Measurements from ENCODE around the gene FARP2.
"Not testable (repeated sequence)": the region's sequence is repeated elsewhere in the genome, so short reads cannot be mapped to it uniquely, and the experiment has no call there.

The FARP2 gene, protein sequence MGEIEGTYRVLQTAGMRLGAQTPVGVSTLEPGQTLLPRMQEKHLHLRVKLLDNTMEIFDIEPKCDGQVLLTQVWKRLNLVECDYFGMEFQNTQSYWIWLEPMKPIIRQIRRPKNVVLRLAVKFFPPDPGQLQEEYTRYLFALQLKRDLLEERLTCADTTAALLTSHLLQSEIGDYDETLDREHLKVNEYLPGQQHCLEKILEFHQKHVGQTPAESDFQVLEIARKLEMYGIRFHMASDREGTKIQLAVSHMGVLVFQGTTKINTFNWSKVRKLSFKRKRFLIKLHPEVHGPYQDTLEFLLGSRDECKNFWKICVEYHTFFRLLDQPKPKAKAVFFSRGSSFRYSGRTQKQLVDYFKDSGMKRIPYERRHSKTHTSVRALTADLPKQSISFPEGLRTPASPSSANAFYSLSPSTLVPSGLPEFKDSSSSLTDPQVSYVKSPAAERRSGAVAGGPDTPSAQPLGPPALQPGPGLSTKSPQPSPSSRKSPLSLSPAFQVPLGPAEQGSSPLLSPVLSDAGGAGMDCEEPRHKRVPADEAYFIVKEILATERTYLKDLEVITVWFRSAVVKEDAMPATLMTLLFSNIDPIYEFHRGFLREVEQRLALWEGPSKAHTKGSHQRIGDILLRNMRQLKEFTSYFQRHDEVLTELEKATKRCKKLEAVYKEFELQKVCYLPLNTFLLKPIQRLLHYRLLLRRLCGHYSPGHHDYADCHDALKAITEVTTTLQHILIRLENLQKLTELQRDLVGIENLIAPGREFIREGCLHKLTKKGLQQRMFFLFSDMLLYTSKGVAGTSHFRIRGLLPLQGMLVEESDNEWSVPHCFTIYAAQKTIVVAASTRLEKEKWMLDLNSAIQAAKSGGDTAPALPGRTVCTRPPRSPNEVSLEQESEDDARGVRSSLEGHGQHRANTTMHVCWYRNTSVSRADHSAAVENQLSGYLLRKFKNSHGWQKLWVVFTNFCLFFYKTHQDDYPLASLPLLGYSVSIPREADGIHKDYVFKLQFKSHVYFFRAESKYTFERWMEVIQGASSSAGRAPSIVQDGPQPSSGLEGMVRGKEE

DNA sequence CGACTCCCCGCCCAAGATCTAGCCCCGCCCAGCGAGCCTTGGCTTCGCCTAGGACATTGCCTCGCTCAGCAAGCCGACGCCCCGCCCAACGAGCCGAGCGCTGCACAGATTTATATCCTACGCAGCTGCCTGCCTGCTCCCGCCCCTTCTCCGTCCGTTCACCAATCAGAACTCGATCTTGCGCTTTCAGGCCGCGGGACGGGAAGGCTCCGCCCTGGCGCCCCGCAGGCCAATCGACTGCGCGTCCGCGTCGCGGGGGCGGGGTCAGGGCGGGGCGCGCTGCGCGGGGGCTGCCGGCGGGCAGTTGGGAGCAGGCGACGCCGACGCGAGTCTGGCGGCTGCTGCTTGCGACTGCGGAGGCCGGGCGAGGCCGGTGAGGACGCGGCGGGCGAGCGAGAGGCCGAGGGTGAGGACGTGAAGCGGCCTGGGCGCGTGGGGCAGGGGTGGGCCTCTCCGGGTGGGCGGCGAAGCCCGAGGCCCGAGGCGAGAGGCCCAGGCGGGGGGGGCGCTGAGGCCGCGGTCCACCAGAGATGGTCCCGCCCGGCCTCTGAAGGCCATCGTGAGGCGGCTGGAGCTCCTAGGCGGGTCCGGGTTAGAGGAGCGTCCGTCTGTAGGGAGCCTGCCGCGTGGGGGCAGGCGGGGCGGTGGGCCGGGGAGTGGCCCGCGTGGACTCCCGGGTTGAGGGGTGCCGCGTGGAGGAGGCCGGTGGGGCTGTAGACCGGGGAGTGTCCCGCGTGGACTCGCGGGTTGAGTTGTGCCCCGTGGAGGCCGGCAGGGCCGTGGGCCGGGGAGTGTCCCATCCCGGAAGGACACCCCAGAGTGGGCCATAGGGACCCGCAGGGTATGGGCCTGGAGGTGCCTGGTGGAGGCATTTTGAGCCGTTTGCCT, at the start of gene FARP2:
FARP2 (plus strand) TSS at position 303 of the 888 bp plus-strand sequence. CDS start 16,823 bp downstream, outside the sequence.
- peak; percentile 94 for DNase-seq (ENCODE audit: low read depth)

DNA sequence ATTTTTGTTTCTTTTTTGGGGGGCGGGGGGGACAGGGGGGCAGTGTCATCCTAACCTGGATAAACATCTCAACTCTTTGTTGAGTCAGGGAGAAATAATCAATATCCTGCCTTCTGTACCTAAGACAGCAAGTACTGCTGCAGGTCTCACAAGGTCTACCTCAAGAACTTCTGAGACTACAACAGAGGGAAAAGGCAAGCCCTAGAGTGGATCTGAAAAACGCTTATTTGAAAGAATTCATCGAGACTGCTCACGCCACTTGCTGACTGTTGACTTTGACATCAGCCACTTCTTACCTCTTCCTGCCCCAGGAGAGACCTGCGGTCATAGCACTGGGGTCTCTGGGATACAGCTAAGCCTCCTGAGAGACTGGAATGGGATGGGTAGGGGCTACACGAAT, 49.0 kb upstream of the FARP2 start:
- DNase-seq (ENCODE audit: low read depth): no peak

DNA sequence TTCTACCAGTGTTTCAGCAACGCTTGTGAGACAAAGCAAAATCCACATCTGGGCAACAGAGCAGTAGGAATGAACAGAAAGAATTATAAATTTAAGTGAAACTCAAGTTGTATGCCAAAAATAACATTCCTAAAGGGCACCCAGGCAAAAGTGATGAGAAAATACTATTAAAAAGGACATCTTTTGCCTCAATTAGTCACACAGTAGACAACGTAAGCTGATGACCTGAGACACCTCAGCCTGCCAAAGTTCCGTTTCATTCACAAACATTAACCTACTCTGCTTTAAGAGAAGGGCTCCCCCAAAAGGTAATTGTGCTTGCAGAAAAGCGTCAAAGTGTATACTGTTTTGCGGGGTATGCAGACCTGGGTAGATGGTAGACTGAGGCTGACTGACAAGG, 47.8 kb upstream of the FARP2 start:
- DNase-seq (ENCODE audit: low read depth): no peak

DNA sequence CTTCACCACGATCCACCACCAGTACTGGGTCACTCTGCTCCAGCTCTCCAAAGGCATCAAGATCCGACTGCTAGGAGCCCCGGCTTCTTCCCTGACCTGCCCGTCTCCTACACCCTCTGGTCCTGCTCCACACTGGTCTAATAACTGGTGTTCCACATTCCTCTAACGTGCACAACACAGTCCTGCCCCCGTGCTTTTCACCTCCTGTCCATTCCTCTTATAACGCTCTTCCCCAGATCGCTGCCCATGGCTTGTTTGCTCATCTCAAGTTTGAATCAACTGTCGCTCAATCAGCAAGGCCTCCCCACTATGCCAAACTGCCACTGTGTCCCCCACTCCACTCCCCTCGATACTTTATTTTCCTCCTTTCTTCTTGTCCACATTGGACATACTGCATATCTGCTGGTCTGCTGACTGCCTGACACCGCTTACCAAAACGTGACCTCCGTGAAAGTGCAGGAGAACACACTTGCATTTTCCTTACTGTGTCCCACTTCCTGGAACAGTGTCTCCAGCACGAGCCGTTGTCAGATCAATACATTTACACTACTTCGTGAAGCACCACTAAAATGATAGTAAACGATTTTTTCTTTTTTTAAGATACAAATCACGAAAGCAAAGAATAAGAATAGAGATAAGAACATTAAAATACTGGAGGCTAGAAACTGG, 47.1 kb upstream of the FARP2 start:
- no peak for DNase-seq (ENCODE audit: low read depth)

DNA sequence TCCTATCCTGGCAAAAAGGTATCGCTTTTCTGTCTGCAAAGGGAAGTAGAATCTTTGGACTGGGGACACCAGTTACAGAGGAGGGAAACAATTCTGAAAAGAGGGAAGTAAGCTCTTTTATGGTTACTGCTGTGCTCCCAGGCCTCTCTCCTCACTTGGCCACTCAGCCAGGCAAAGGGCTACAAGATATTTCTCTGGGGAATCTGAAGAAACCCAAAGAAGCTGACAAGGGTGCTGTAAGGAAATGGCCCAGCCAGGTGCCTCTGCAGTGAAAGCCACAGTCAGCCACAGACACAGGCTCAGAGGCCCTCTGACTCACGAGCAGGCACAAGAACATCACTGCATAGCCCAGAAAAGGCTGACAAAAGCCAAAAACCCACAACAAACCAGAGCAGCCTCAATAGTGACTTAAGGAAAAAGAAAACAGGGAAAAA, 46.4 kb upstream of the FARP2 start:
- no peak for DNase-seq (ENCODE audit: low read depth)

DNA sequence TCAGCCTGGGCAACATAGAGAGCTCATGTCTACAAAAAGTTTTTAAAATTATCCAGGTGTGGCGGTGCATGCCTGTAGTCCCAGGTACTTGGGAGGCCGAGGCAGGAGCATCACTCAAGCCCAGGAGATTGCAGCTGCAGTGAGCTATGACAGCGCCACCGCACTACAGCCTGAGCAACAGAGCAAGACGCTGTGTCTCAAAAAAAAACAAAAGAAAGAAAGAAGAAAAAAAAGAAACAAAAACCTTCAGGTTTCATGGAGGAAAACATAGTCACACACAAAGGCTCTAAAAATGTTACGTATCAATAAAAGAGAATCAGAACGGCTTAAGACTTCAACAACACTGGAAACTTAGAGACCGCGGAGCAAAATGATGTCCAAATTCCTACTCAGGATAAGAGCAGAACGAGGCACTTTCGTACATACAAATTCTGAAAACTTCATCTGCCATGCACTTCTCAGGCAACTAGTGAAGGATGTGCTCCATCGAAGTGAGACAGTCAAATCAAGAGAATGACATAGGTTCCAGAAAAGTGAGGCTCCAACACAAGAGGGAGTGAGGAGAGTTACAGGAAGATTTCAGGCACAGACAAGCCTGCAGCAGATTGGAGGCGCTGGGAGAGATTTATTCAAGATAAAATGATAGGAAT, 45.0 kb upstream of the FARP2 start:
- DNase-seq (ENCODE audit: low read depth): no peak

DNA sequence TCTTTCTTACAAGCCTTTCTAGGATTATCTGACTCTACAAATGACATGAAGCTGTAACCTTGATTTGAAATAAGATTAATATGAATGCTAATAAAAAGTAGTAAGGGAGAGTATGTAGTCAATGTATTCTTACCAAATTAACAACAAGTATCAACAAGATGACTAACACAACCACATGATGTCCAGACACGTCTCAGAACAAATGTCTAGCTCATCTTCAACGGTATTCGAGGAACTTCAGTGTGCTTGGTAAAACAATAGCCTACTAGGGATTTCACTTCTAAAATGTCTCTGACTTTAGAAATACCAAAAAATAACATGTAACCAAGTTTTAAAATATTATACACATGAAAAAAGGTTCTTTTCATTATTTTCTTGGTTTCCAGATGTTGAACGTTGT, 44.0 kb upstream of the FARP2 start:
- no peak for DNase-seq (ENCODE audit: low read depth)

DNA sequence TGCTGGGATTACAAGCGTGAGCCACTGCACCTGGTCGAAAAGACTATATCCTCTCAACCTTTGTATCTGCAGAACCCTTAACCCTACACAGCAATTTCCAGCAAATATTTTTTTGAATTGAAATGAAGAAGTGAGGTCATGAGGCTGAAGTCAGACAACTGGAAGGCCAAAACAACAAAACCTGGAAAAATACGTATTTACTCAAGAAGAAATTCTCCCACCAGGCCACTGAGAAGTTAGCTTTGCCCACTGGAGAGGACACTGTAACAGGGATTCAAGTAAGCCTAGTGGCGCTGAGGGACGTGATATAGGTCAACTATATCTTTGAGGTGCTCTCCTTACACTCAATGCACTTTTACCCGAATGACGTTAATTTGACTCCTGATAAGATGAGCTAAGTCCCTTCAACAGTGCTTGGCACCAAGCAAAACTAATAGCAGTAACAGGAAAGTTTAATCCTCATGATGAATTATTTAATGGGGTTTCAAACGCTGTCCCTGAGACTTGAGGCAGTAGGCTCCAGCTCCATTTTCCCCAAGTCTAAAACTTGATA, 42.5 kb upstream of the FARP2 start:
- DNase-seq (ENCODE audit: low read depth): no peak

DNA sequence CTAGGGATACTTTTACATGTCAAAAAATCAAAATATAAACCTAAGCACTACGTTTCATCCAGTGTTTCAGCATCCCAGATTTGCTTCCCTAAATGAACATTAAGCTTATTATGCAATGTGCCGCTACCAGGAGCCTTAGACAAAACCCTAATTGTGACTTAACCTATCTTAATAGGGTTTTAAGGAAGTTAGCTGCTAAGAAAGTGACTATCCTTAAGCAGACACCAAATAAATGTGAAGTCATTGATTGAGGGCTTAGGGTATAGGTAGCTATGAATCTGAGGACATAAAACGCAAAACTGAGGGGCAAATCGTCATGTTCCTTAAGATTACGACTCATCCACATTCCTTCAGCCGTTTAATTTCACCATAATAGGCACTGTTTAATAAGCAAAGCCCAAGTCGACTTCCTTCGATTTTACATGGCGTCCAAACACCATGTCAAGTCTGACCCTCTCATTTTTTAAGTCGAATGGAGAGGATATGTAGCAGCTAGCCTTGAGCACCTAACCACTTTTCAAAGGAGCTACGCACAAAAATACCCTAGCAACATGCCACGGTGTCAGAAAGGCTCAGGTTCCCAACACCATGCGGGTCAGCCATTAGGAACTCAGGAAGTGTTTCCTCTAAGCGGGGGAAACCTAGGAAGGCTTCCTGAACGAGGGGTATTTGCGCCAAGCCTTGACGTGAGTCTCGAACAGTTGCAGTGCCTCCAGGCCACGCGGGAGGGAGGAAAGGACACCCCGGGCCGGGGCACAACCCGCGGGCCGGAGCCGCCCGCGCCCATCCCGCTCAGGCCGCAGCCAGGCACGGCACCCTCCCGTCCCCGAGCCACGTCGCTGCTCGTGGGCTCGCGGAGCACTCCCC, 41.6 kb upstream of the FARP2 start:
- peak; percentile 40 for DNase-seq (ENCODE audit: low read depth)

DNA sequence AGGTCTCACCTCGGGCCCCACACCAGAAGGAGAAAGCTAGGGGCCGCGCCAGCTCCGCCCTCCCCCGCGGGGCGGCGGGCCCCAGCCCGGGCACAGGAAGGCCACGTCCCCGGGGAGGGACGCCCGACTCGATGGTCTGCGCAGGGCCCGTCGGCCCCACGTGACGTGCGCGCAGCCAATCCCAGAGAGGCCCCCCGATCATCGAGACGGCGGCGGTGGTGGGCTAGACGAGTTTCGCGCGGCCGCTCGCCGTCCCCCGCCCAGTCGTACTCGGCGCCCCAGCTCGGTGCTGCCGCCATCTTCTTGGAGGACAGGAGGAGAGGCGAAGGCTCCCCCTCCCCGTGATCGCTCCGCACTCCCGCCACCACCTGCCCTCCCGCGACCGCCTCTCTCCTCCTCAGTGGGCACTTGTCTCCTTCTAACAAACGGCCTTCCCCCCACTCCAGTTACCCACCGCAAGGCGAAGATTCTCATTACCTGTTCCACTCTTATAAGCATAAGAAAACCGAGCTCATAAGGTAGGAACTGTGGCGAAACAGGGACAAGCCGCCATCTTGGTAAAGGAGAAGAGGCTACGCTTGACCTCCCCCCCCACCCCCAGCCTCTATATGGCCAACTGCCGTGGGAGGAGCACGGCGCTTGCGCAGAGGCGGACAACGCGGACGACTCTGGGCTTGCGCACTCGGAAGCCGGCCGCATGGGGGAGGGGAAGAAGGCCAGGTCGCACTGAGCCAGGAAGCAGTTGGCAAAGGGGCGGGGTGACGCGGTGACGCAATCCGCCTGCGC, 40.8 kb upstream of the FARP2 start, which contains the start of gene HDLBP:
HDLBP (minus strand) TSS at position 580 of the 786 bp plus-strand sequence. CDS start 48,803 bp downstream, outside the sequence.
- peak; percentile 98 for DNase-seq (ENCODE audit: low read depth)

DNA sequence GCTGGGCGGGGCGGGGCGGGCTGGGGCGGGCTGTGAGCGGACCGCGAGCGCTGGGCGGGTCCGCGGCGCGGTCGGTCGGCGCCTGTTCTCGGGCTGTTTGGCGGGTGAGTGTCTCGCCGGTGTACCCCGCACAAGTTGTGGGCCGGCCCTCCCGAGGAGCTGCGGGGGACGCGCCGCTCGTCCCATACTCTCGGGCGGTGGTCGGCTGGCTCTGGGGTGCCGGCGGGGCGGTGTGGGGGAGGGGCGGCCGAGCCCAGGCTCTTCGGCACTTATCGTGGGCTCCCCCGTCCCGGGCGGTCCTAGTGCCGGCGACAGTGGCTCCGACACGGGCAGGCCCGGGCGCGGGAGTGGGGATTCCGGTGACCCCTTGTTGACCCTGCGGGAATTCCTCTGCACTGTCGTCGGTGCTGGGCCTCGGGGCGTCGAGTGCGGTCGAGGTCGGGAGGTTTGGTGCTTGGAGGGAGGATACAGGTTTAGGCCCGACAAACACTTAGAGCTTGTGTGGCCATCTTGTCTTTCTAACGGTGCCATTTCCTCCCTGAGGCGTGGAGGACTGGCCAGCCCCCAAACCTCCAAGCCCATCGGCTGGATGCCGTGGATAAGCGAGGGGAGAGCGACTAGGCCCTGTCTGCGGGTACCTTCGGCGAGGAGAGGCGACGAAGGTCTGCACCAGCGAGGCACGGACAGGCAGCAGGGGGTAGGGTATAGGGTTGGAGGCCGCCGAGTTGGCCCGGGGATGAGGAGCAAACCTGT, 40.0 kb upstream of the FARP2 start, which contains the start of gene SEPTIN2:
SEPTIN2 (plus strand) TSS at position 47 of the 753 bp plus-strand sequence. CDS start 8,308 bp downstream, outside the sequence.
- peak; percentile 42 for DNase-seq (ENCODE audit: low read depth)

DNA sequence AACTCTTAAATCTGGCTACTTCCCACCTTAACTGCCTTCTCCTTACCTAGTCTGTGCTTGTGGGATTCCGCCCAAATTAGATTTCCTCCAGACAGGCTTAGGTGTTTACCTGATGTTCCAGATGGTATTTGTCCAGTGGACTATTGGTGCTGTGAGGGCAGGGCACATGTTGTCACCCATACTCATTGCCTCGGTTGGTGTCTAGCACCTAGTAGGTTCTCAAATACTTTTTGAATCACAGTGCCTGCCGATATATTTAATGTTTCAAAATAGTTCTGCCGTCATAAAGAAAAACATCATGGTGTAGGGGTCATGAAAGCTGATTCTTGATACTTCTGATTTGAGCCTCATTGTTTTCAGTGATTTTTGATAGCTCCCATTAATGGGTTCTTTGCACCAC, 39.3 kb upstream of the FARP2 start:
- DNase-seq (ENCODE audit: low read depth): no peak

DNA sequence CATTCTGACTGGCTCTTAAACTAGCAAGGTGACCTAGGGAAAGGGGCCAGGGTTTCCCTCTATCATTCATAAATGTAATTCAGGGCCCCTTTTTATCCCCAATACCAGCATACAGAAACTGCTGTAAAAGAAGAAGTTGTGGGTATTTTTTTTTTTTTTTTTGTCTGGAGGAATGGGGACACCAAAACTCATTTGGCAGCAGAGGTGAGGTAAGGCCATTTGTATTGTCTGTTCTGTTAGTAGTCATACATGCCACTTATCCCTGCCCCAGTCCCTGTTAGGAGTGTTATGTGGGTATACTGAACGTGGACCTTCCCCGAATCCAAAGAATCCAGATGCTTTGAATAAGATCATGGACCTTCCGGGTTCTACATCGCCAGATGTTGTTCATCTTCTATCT, 38.7 kb upstream of the FARP2 start:
- no peak for DNase-seq (ENCODE audit: low read depth)

DNA sequence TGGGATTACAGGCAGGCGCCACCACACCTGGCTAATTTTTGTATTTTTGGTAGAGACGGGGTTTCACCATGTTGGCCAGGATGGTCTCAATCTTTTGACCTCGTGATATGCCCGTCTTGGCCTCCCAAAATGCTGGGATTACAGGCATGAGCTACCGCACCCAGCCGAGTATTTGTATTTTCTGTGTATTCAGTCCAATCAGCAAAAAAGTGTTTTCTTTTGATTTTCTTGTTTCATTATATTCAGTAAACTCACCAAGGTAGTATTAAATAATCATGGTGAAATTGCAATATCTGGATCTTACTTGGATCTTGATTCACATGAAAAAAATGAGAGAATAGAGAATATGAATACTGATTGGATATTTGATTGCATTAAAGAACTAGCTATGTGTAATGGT, 37.3 kb upstream of the FARP2 start:
- not testable (repeated sequence) for DNase-seq (ENCODE audit: low read depth)

DNA sequence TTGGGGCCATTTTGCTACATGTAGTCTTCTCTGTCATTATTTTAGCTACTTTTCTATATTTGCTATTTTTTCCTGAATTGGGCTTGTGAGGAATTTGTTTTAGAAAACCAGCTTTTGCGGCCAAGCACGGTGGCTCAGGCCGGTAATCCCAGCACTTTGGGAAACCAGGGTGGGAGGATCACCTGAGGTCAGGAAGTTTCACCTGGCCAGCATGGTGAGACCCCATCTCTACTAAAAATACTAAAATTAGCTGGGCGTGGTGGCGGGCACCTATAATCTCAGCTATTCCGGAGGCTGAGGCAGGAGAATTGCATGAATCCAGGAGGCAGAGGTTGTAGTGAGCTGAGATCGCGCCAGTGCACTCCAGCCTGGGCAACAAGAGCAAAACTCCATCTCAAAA, 35.7 kb upstream of the FARP2 start:
- no peak for DNase-seq (ENCODE audit: low read depth)

DNA sequence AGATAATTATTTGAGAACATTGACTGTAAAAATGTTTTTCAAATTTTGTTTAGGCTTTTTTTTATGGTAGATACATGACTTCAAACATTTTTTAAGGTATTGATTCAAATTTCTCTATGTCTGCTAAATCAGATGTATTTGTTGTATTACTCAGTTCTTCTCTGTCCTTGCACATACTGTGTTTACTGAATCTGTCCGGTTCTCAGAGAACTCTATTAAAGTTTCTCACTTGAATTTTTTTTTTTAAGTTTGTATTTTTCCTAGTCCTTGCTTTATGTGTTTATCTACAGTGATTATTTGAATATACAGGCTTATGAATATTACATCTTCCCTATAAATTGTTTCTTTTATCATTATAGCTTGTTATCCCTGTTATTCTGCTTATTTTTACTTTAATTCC, 35.1 kb upstream of the FARP2 start:
- no peak for DNase-seq (ENCODE audit: low read depth)

DNA sequence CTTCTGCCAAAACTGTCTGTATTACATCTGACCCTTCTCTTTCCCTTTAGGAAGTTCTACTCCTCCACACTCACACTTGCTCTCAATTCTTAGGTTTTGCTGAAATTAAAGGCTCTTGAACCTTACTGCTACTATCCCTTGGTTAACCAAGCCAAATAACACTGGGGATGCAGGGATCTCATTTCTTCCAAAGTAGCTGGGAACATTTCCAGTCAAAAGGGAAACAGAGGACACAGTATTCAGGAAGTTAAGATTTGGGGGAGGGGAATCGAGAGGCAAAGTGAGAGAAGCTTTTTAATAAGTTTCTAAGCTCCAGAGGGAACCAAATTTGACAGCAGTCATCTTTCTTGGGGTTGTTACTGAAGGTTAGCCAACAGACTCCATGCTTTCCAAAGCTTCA, 34.2 kb upstream of the FARP2 start:
- DNase-seq (ENCODE audit: low read depth): no peak
